Mucosa of rectum (tissue), 2 donors: ENCODE results near the gene IRF7.

Experiments
- H3K27ac ChIP-seq, 2 donors: one replicate each; pipeline ENCODE4 v1.7.0; 2013; ENCODE audit warnings: inconsistent platforms in 2 of 2, low read depth in 2 of 2, low read length in 2 of 2
- H3K27me3 ChIP-seq, 2 donors: one replicate each; pipeline ENCODE4 v1.7.0; 2013; ENCODE audit warnings: low read length in 2 of 2; ENCODE audit not compliant: control insufficient read depth in 2 of 2, insufficient read depth in 2 of 2
- H3K36me3 ChIP-seq, 2 donors: one replicate each; pipeline ENCODE4 v1.7.0; 2013; ENCODE audit warnings: low read length in 2 of 2; ENCODE audit not compliant: control insufficient read depth in 2 of 2, insufficient read depth in 2 of 2
- H3K4me1 ChIP-seq, 2 donors: one replicate each; pipeline ENCODE4 v1.7.0; 2013; ENCODE audit warnings: low read length in 2 of 2, mild to moderate bottlenecking in 1 of 2; ENCODE audit not compliant: control insufficient read depth in 2 of 2, insufficient read depth in 2 of 2
- H3K4me3 ChIP-seq, 2 donors: one replicate each; pipeline ENCODE4 v1.7.0; 2013; ENCODE audit warnings: low read length in 2 of 2
- H3K9ac ChIP-seq, 2 donors: one replicate each; pipeline ENCODE4 v1.7.0; 2013; ENCODE audit warnings: low read length in 2 of 2, low read depth in 1 of 2, mild to moderate bottlenecking in 1 of 2
- H3K9me3 ChIP-seq, 2 donors: one replicate each; pipeline ENCODE4 v1.7.0; 2013; ENCODE audit warnings: low read length in 2 of 2; ENCODE audit not compliant: control insufficient read depth in 2 of 2
- donor health status: healthy.
- donor health status: Normal muscosa, but diverticular disease.

The IRF7 gene

GRCh38 chr11:581342-581741 is 34.4 kb downstream of the IRF7 start:
- Histone ChIP-seq H3K4me1 (peaks cover 18 to 20% of the 10 kb centered on the region in 2 donors), H3K27ac (no peak overlapping the region), H3K36me3 (peaks cover 19 to 25% of the 10 kb centered on the region in 2 donors), H3K9me3 (no peaks in the 10 kb centered on the region), H3K4me3 (no peak overlapping the region), H3K27me3 (no peaks in the 10 kb centered on the region), H3K9ac (no peak overlapping the region)

GRCh38 chr11:579830-580601 is 35.7 kb downstream of the IRF7 start:
- Histone ChIP-seq H3K27ac (no peak overlapping the region), H3K9ac (no peak overlapping the region), H3K4me1 (peaks cover 20 to 22% of the 10 kb centered on the region in 2 donors)

GRCh38 chr11:578276-579035 is 37.3 kb downstream of the IRF7 start:
- H3K4me3 ChIP-seq: peak overlapping the region; percentile 21 to 93
- no peaks in the 10 kb centered on the region for H3K9me3 ChIP-seq
- no peak overlapping the region for H3K27ac ChIP-seq
- peaks cover 7 to 11% of the 10 kb centered on the region in 2 donors for H3K36me3 ChIP-seq
- peaks cover 0 to 3% of the 10 kb centered on the region in 2 donors for H3K27me3 ChIP-seq
- peak overlapping the region in 1 of 2 donors; percentile 86 for H3K9ac ChIP-seq
- peaks cover 20 to 29% of the 10 kb centered on the region in 2 donors for H3K4me1 ChIP-seq

More at GRCh38 chr11:579830-580601, 35.7 kb downstream of the IRF7 start:
- no peak overlapping the region for H3K4me3 ChIP-seq
- H3K9me3 ChIP-seq: no peaks in the 10 kb centered on the region
- peaks cover 17 to 19% of the 10 kb centered on the region in 2 donors for H3K36me3 ChIP-seq
- H3K27me3 ChIP-seq: peaks cover 0 to 1% of the 10 kb centered on the region in 2 donors

- Histone ChIP-seq H3K4me3 (peak overlapping the region; percentile 93 to 97), H3K9ac (peak overlapping the region; percentile 78 to 86), H3K36me3 (peaks cover 5 to 10% of the 10 kb centered on the region in 2 donors), H3K27ac (no peak overlapping the region), H3K27me3 (peaks cover 0 to 3% of the 10 kb centered on the region in 2 donors), H3K9me3 (no peaks in the 10 kb centered on the region), H3K4me1 (peaks cover 20 to 29% of the 10 kb centered on the region in 2 donors)
These were observed 38.2 kb downstream of the IRF7 start for GRCh38 chr11:577611-577894.

- Histone ChIP-seq H3K4me3 (peak overlapping the region; percentile 93 to 97), H3K9ac (peak overlapping the region; percentile 78 to 86), H3K36me3 (peaks cover 4 to 6% of the 10 kb centered on the region in 2 donors), H3K27me3 (peaks cover 0 to 3% of the 10 kb centered on the region in 2 donors), H3K4me1 (peaks cover 20 to 29% of the 10 kb centered on the region in 2 donors), H3K9me3 (no peaks in the 10 kb centered on the region), H3K27ac (peak overlapping the region; percentile 70 to 71)
These were observed 38.7 kb downstream of the IRF7 start for GRCh38 chr11:576811-577610.

- H3K9ac ChIP-seq: peak within 1 kb of the TSS; percentile 86 to 96
- no peaks in the 10 kb centered on the region for H3K9me3 ChIP-seq
- H3K4me3 ChIP-seq: peak within 1 kb of the TSS; percentile 93 to 97
- H3K27me3 ChIP-seq: peaks cover 0 to 3% of the 10 kb centered on the region in 2 donors
- peaks cover 20 to 29% of the 10 kb centered on the region in 2 donors for H3K4me1 ChIP-seq
- no peaks in the 10 kb centered on the region for H3K36me3 ChIP-seq
- H3K27ac ChIP-seq: peak within 1 kb of the TSS; percentile 90
These were observed 39.6 kb downstream of the IRF7 start, which contains the start of gene PHRF1 for GRCh38 chr11:575996-576768. Gene PHRF1 (plus strand): TSS chr11:576470. CDS start chr11:581513, 5,043 bp downstream.

- peaks cover 0 to 3% of the 10 kb centered on the region in 2 donors for H3K27me3 ChIP-seq
- H3K9ac ChIP-seq: peak overlapping the region; percentile 32 to 77
- H3K9me3 ChIP-seq: no peaks in the 10 kb centered on the region
- H3K36me3 ChIP-seq: no peaks in the 10 kb centered on the region
- peak overlapping the region; percentile 63 to 69 for H3K4me3 ChIP-seq
- peak overlapping the region; percentile 70 to 71 for H3K27ac ChIP-seq
- H3K4me1 ChIP-seq: peaks cover 20 to 29% of the 10 kb centered on the region in 2 donors
These were observed 40.3 kb downstream of the IRF7 start for GRCh38 chr11:575313-575995.

- no peaks in the 10 kb centered on the region for H3K36me3 ChIP-seq
- no peak overlapping the region for H3K27ac ChIP-seq
- peaks cover 20 to 29% of the 10 kb centered on the region in 2 donors for H3K4me1 ChIP-seq
- H3K4me3 ChIP-seq: peak overlapping the region; percentile 63 to 69
- no peaks in the 10 kb centered on the region for H3K9me3 ChIP-seq
- peaks cover 0 to 3% of the 10 kb centered on the region in 2 donors for H3K27me3 ChIP-seq
- H3K9ac ChIP-seq: peak overlapping the region; percentile 32 to 77
These were observed 41.0 kb downstream of the IRF7 start for GRCh38 chr11:574632-575312.
